GM12892 (cell line): ENCODE results near the gene DNAL1.

Experiments
- DNase-seq: peaks from one replicate; pipeline ENCODE4 v3.0.0; 2011; ENCODE audit not compliant: insufficient read length
- FAIRE-seq: peaks from 2 replicates; lab custom pipeline; 2011; peaks lifted over from hg19 to GRCh38; lab: Jason Lieb, UNC
- POLR2A ChIP-seq: IDR thresholded peaks from 2 replicates; pipeline ENCODE4 v1.6.1; 2011; ENCODE audit warnings: low read depth, low read length, control low read depth
- POLR2AphosphoS5 ChIP-seq: IDR thresholded peaks from 2 replicates; pipeline ENCODE4 v1.6.1; 2011; ENCODE audit warnings: low read depth, low read length, control low read depth
- TAF1 ChIP-seq: IDR thresholded peaks from 2 replicates; pipeline ENCODE4 v1.6.1; 2011; ENCODE audit warnings: low read depth, mild to moderate bottlenecking, control low read depth, low read length, borderline replicate concordance

Gene DNAL1

GRCh38 chr14:73729556-73730265 is 84.9 kb downstream of the DNAL1 start:
- TF ChIP-seq TAF1 = no peak
- TF ChIP-seq POLR2AphosphoS5 = no peak
- no peak; the same call in 1 of the 2 replicates for TF ChIP-seq POLR2A
- FAIRE-seq (no peak), DNase-seq (no peak)

DNA sequence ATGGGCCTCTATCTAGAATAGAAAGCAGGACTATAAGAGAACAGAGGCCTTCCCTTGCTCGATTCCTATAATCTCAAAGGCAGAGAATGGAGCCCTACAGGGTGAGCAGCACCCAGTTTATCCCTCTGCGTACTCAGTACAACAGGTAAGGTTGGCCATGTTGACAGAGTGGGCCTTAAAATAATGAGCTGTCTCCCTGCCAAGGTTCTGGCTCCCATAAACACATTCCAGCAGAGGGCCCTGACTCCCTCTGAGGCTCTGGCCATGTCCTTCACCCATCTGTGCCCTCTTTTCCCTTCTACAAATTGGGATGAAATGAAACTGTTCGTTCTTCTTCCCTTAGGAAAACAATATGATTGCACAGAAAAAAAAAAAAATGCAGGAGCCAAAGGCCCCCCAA is 86.3 kb downstream of the DNAL1 start:
- DNase-seq (no peak), FAIRE-seq (no peak)
- no peak for TF ChIP-seq POLR2AphosphoS5
- TF ChIP-seq TAF1 = no peak
- no peak for TF ChIP-seq POLR2A

DNA sequence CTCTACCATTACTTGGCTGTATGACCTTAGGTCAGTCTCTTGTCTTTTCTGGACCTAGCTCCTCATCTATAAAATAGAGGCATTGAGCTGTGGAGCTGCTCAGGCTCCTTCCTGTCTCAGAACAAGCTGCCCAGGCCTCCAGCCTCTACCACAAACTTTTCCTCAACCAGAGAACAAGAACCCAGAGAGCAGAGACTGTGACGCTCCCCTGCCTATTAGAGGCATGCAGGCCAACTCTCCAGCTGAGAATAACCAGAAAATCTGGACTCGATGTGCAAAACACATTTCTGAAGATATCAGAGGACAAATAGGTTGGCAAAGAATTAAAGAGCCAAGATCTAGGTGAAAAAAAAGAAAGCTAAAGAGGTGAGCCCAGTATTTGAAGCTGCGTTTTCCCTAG is 87.2 kb downstream of the DNAL1 start:
- FAIRE-seq = no peak
- no peak for DNase-seq
- TF ChIP-seq TAF1 (no peak), POLR2AphosphoS5 (no peak), POLR2A (no peak)

DNA sequence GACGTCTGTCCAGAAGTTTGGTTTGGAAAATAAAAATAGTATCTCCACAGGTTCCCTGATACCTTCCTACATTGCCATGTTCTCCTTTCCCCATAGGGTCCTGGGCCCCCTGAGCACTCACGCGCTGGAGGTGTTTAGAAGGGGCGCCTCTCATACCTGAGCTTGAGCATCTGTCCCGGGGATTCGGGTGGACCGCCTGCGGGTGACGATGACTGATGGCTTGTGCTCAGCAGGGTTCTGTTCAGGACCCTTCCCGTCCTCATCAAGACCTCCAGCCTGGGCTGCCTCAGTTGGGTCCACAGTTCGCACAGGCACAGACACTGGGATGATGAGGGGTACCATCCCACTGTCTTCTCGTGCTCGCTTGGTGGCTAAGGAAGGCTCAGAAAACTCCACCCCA is 92.1 kb downstream of the DNAL1 start:
- DNase-seq (no peak), FAIRE-seq (no peak)
- no peak for TF ChIP-seq POLR2AphosphoS5
- TF ChIP-seq TAF1 = no peak

- no peak for FAIRE-seq
- DNase-seq = no peak
- no peak for TF ChIP-seq TAF1
- TF ChIP-seq POLR2AphosphoS5 = 0 out of 2 replicates have a peak, but pooled peaks have one; percentile 40
Observed at GRCh38 chr14:73738518-73739173, 93.9 kb downstream of the DNAL1 start.

DNA sequence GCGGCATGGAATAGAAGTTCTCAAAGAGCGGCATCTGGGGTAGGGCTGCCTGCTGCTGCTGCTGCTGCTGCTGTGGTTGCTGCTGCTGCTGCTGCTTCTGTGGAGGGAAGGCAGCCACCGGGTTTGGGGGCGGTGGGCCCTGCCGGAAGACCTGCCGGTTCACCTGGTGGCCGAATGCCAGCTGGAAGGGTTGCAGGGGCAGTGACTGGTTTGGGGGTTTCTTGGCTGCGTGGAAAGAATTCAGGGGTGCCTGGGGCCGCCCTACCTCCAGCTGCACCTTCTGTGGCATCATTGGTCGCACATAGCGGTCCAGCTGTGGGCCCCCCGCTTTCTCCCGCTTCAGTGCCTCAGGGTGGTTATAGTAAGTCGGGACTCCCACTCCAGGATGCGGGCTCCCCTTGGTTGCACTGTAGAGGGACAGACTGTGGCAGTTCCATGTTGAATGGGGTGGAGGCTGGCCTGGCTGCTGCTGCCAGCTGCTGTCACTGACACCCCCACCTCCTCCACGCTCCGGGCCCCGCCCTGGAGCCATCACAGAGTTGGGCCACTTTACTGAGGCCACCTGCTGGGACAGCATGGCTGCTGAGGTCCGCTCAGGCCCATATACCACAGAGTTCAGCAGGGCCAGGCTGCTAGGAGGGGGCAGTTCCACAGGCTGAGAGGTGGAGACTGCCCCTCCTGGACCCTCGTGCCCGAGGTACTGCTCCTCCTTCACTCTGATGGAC is 94.5 kb downstream of the DNAL1 start:
- no peak for DNase-seq
- TF ChIP-seq POLR2AphosphoS5 (no peak), TAF1 (no peak), POLR2A (no peak)
- no peak for FAIRE-seq

DNA sequence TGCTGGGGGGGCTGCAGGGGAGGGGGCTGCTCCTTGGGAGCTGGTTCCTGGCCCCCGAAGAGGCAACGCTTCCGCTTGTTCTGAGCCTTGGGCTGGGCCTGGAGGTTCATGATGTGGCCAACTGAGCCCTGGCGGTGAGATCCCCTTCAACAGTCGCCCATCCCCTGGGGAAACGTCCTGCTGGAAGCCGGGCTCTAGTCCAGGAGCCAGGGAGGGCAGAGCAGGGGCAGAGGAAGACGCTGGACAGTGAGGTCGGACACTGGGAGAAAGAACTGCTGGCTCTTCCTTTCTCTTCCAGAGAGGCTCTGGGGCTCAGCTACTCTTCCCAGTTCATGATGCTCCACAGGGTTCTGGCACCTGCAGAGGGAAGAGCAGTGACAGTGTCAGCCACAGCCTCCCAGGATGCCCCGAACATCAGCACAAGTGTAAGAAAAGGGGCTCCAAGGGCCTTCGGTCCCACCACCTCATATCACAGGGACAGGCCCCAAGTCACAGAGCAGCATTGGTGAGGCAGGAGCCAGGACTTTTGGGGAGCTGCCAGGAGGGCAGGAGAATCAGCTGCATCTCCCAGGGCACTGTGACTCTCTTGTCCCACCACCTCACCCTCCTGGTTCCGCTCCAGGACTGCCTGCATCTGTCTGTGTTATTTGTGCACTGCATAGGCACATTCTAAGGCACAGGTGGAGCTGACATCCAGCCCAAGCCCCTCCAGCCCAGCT is 95.3 kb downstream of the DNAL1 start:
- FAIRE-seq (no peak), DNase-seq (no peak)
- no peak for TF ChIP-seq POLR2AphosphoS5
- no peak for TF ChIP-seq POLR2A
- TF ChIP-seq TAF1 = no peak

DNA sequence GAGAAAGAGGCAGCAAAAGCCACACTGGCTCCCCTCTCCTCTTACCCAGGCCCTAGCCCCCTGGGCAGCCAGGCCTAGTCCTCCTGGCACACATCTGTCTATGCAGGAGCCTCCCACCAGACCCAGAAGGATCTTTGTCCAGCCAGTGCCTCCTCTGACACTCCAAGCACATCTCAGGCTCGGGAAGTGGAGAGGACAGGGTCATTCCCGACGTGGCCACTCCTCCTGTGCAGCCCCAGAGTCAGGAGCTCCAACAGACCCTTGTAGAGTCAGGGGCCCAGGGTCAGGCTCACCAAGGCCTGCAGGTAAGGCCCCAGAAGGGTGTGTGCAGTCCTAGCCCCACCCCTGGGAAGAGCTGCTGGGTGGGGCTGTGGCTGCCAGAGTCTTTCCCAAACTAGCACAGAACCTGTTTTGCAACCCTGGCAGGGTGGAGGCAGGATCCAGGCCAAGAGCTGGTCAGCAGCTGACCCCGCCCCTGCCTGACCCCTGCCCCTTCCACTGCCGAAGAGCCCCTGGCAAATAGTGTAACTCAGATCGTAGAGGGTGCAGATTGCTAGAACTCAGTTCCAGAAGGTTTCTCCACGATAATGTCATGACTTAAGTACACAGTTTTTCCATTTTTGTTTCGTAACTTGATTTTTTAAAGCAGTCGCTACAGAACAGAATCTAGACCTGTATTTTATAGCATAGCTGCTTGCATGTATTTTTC is 96.0 kb downstream of the DNAL1 start:
- DNase-seq (no peak), FAIRE-seq (peak; percentile 30)
- no peak for TF ChIP-seq TAF1
- 0 out of 2 replicates have a peak, but pooled peaks have one; percentile 22 for TF ChIP-seq POLR2AphosphoS5

- FAIRE-seq (peak; percentile 81), DNase-seq (peak; percentile 80)
- no peak for TF ChIP-seq POLR2A
- TF ChIP-seq POLR2AphosphoS5 = no peak
- no peak for TF ChIP-seq TAF1
Observed at GRCh38 chr14:73741386-73741875, 96.6 kb downstream of the DNAL1 start.

DNA sequence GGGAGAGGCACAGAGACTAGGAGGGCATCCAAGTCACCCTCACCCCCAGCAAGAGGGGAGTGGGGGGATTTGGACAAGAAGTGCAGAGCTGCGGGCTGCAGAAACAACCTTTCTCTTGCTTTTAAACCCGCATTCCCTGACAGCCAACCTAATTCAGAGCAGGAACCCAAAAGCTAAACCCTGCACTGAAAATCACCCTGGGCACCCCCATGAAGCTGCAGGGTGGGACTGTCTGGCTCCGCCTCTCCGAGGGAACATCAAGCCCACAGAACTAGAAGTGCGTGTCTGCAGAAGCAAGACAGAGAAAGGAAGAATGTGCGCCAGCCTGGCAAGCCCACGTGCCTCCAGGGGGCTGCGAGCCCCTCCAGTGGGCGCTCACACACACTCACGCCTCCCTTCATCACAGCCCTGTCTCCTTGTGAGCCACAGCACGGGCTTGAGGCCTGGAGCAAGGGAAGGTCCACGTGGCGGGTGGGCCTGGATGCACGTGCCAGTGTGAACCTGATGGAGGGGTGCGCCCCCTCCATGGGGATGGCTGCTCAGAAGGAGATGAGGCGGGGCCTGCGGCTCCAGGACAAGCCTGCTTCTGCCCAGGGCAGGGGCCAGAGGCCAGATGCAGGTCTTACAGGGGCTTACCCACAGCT is 97.2 kb downstream of the DNAL1 start:
- FAIRE-seq (peak; percentile 80), DNase-seq (no peak)
- TF ChIP-seq TAF1 = no peak
- TF ChIP-seq POLR2AphosphoS5 = peak; percentile 72
- TF ChIP-seq POLR2A = peak; percentile 49; the same call in 1 of the 2 replicates
